Stimulated activated CD8-positive, alpha-beta memory T cell treated with anti-CD3 and anti-CD28 coated beads, Interleukin-15, amount 100 ng/mL, for 48 hours (primary cell): ENCODE data around the gene HLA-DQA1.
"Not testable (repeated sequence)": the region's sequence is repeated elsewhere in the genome, so short reads cannot be mapped to it uniquely, and the experiment has no call there.

Source experiments
- DNase-seq, 2 donors: peaks; one replicate each; pipeline ENCODE4 v3.0.0-alpha.2; 2020; ENCODE audit warnings: low read depth in 2 of 2

HLA-DQA1 gene

DNA sequence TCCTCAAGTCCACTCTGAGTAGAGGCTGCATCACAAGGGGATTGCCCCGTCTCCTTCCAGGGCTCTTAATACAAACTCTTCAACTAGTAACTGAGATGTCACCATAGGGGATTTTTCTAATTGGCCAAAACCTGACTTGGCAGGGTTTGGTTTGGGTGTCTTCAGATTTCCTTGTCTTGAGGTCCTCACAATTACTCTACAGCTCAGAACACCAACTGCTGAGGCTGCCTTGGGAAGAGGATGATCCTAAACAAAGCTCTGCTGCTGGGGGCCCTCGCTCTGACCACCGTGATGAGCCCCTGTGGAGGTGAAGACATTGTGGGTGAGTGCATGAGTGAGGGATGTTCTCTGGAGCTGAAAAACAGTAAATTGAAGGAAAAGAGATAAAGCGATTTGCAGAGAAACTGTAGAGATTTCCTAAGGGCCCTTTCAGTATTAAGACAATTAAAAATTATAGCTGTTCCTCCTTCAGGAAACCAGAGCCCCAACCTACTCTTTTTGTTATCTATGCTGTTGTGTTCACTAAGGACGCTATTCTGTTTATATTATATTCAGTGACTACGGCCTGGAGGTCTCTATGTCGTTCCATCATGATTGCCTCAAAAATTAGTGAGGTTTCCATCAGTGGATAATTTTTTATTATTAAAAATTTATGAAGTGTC is at the start of gene HLA-DQA1:
HLA-DQA1 (plus strand) TSS at position 188 of the 662 bp plus-strand sequence; CDS start at position 241, 53 bp downstream.
- DNase-seq, result no peak

DNA sequence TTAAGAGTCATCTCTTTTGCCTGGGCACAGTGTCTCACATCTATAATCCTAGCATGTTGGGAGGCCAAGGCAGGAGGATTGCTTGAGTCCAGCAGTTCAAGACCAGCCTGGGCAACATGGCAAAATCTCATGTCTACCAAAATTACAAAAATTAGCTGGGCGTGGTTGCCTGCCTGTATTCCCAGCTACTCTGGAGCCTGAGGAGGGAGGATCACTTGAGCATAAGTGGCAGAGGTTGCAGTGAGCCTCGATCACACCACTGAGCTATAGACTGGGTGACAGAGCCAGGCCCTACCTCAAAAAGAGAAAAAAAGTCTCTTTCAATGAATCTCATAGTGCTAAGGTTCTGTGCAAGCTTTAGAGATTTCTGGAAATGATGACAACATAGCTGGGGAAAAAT is 49.0 kb upstream of the HLA-DQA1 start:
- no peak for DNase-seq

DNA sequence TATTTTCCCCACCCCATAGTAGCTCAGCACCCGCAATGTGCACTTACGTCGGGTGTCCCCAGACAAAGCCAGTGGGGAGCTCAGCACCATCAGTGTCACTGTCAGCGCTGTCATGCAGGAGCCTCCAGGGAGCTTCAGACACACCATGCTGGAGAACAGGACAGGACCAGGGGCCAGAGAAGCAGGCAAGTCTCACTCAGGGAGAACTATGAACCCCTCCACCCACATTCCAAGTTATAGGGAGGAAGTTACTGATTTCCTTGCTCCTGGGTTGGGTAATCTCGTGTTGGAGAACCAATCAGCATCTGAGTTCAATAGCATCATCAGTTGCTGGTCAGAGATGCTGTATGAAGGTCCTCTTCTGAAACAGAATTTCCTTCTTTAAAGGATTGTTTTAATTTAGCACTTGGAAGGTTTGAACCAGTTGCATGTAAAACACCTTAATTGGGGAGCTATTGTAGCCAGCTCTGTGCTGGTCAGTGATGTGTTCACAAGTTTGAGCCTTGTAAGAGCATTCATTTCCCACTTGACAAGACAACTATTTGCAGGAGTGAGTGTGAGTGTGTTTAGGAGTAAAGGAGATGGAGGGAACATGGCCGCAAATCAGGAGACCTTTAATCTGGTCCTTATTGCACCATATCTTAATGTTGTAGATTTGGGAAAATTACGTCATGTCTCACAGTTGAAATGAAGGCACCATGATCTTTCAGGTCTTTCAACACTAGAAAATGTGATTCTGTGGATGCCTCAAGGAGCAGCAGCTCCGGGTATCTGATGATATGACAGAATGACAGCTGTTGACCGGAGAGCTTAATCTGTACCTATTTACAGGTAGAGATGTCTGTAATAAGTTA is 47.4 kb upstream of the HLA-DQA1 start, which contains the start of gene HLA-DRB1:
HLA-DRB1 (minus strand) TSS at position 253 of the 854 bp plus-strand sequence; CDS start at position 147, 106 bp downstream.
- no peak for DNase-seq

DNA sequence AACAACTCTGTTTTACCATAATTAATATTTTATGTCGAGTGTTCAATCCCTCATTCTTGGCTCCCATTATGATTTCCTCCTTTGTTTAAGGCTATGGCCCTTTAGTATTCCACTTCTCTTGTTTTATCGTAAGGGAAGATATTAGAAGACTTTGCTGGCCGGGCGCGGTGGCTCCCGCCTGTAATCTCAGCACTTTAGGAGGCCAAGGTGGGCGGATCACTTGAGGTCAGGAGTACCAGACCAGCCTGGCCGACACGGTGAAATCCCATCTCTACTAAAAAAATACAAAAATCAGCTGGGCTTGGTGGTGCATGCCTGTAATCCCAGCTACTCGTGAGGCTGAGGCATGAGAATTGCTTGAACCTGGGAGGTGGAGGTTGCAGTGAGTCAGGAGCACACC is 46.5 kb upstream of the HLA-DQA1 start:
- not testable (repeated sequence) for DNase-seq

DNA sequence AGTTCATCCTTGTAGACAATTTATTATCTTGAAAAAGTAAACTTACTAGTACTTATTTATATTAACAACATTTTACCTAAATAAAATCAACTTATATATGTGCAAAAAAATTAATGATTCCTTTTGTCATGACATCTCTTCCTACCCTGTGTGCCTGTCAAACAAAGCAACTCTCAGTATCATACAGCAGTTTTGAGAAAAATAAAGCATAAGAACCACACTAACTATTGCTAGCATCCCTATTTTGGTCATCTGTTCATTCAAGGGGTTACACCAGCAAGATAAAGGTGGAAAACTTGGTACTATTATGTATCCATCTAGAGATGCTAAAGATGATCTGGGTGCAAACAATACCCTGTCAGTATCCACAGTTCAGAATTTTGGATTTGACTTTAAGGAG is 40.2 kb upstream of the HLA-DQA1 start:
- no peak for DNase-seq

DNA sequence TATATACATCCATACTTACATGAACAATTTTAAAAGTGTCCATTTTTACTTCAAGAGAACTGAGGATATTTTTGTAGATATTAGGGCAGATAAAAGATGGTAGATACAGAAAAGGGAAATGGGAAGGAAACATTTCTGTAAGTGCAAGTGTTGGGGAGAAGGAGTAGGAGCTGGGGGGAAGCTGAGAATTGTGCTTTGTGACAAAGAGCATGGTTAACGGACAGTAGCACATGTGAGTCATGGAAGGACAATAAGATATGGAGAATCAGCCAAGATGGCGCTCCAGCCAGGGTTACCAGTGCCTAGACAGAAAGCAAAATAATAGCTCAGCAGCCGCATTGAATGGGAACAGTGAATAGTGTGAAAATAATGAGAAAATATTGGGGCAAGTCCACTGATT is 34.8 kb upstream of the HLA-DQA1 start:
- no peak for DNase-seq

DNA sequence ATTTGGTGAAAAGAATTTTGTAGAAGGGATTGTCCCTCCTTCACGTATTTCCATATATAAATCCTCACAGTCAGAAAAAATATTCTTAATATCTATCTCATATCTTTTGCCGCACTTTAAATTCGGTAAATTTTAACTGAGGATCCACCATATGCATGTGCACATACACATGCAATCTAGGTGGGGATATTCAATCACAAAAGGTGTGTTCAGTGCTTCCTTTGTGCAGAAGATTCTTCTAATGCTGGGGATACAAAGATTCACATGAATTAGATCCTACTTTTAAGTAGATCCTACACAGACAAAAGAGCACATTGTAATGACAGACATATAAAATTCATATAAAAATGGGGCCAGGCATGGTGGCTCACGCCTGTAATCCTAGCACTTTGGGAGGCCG is 34.0 kb upstream of the HLA-DQA1 start:
- DNase-seq, result no peak

DNA sequence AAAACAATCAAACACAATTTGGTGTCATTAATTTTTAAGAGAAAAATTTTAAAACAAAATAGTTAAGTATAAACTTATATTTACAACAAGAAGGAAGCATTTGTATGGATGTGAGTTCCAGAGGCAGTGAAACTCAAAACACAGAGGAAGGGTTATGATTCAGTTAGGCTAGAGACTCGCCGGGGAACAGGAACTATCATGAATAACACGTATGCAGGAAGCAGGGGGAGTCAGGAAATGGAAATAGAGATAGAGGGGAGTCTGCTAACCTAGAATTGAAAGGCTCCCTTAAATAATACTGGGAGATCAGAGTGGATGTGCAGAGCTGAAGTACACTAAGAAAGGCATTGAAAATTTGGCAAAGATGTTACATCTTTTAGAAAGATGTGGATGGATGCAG is 33.3 kb upstream of the HLA-DQA1 start:
- DNase-seq, result no peak

DNA sequence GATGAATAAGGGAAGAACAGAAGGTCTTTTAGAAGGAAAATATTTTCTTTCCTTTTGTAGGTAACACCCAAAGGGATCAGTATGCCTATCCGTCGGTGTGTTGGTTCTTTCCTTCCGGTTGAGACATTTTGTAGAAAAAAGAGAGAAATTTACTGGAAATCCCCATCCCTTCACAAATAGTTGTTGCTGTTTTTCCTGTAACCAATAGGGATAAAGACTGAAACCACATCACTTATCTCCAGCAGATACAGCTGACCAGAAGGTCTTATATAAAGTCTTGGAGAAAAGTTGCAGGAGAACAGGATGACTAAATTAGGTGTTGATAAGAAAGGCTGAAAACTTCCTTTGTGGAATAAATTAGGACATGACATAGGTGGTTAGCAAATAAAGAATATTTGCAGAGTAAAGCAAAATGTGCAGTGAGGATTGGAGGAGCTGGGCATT is 32.8 kb upstream of the HLA-DQA1 start:
- no peak for DNase-seq

DNA sequence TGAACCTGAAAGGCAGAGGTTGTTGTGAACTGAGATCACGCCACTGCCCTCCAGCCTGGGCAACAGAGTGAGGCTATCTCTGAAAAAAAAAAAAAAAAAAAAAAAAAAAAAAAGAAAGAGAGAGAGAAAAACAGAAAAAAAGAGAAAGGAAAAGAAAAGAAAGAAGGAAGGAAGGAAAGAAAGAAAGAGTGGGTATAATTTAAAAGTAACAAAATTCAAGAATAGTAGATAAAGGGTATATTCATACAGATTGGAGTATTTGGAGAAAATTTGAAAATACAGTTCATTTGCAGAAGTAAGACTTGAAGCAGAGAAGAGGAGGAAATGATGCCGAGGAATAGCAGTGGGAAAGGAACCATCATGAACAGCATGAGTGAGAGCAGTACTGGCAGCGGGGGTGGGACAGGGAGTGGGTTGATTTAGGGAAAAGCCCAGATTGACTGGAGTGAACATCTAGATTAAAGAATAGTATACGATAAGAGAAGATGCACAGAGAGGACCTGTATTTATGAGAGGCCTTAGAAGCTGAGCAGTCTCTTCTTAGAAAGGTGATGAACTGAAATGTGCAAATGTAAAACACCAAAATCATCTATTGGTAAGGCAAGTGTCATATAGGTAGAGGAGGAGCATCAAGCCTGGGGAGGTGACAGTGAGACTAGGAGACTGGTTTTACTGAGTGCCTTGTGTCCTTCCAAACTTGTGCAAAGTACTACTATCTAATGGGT is 29.8 kb upstream of the HLA-DQA1 start:
- no peak for DNase-seq

DNA sequence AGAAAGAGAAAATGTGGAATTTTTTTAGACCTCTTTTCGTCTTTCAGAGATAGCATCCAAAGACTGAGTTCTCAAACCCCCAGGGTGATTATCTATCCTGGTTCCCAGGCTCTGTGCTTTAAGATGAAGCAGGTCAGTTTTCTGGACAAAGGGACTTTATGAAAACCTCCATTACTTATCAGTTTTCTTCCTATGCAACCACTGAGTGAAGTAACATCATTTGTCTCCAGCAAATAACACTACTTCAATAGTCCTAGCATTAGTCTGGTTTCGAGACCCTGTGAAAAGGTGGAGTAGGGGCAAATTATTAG is 29.3 kb upstream of the HLA-DQA1 start:
- DNase-seq, result no peak

DNA sequence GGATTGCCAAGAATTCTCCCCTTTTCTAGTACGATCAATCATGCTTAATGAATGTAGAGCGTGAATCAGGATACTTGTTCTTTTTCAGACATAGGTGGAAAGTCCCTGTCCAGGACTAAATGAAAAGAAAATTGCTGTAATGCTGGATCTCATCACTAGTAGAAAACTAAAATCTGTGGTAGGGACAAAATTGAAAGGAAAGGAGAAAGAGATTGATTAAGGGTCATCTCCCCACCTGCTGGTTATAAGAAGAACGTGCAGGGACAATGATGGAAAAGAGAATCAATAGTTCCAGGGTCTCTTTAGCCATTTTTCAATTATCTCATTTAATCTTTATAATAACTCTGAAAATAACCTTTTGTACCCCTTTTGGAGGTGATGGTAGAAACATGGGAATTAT is 28.8 kb upstream of the HLA-DQA1 start:
- DNase-seq, result no peak

DNA sequence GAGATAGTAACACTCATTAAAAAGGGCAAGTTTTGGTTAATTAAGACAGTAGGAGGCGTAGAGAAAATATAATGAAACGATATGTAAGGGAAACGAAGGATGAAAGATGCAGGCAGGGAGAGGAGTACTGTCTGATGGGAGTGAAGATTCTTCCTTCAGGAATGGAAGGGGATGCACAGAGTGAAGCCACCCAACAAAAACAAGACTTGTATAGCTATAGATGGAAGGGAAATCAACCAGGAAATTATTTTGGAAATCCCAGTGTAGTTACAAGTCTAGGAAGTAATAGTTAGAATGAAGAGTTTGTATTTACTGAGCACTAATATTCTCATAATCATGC is 27.8 kb upstream of the HLA-DQA1 start:
- DNase-seq, result no peak

DNA sequence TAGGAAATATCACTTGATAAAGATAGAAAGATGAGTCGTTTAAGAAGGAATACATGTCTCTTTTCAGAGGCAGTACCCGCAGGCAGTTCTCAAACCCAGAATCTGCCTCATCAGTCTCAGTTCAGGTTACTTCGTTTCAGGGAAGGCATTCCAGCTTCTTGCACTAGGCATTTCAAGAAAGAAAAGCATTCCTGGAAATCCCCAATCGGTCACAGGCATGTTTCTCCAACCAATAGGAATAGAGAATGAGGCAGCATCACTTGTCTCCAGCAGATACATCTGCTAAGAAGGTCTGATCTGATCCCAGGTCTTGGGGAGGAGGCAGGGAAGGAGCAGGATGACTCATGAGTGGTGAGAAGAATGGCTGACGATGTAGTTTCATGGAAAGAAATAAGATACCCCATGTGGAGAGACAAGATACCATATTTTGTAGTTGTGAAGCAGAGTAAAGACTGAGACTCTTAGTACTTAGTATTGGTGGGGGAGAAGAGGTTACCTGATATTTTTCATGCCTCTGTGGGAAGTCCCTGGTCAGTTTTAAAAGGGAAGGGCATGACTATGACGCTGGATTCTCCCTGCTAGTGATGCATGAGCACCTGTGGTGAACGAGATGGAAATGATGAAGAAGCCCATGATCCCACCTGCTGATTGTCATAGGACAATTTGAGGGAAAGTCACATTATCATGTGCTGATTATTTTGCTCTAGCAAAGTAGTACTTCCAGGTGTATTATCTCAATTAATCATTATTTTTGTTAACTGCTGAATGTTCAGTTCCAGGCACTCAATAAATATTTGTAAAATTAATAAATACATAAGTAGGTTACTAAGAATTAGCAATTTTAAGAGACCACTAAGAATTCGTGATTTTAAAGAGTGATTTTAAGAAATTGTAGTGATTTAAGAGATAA is 27.2 kb upstream of the HLA-DQA1 start:
- DNase-seq, result peak in 1 of 2 donors; percentile 10

DNA sequence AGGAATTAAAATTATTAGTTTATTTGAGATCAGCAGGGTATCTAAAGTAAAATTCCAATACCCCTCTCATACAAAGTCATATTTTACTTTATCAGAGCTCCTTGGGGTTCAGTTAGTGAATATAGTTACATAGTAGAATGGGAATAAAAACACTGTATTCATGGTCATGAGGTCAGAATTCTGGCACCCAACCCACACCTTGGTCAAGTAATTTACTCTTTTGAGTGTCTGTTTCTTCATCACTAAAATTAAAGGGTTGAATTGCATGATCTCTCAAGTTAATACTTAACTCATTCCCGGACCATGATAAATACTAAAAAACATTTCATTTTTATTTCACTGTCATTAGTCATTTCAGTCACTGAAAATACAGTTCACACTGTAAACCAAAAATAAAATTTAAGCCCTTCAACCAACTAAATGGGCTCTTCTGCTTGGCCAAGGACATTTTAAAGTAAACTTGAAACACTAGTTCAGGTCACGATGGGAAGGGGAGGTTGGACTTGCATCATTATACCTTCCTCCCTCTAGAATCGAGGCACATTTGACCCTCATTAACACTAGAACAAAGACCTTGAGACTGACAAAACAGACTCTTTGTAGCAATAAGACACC is 26.4 kb upstream of the HLA-DQA1 start:
- no peak for DNase-seq

DNA sequence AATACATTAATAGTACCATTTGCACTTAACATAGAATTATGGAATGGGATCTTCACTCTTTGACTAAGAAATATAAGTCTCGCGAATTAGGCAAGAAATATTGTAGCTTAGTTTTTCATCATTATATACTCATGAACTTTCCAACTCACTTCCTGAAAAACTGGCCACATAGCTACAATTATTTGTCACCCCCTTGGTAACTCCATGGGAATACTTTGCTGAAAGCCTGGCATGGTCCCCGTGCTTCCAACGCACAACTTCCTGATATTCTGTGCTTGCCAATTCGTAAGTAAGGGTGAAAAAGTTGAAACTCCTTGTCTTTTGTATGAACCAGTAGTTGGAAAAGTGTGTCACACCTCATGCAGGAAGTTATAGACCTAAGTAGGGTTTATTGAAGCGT is 23.7 kb upstream of the HLA-DQA1 start:
- no peak for DNase-seq

DNA sequence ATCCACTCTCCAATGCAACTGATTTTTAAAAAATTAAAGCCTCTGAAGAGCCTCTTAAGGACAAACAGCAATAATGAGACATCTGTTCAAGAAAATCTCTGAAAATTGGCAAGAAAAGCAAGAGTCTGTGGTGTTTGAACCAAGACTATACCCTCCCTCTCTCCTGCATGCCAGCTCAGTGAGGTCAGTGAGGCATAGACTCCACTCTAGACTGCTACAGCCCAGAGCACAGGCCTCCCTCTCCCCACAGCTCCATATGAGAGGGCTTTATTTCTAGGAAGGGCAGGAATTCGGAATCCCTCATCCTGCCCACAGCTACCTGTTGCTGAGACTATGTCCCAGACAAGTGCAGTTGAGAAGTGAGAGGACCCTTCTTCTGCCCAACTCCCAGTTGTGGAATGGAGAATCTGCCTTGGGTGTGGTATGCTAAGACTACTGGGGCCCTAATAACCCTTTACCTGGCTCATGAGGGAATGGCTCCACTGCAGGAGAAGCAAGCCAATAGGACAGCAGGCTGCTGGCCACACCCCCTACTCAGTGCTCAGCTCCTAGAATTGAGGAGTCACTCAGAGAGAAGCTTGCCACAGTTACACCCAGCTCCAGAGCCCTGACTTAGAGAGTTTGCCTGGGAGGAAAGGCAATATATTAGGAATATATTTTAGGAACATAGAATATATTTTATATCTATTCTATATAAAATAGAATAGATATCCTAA is 22.7 kb upstream of the HLA-DQA1 start:
- DNase-seq, result no peak

DNA sequence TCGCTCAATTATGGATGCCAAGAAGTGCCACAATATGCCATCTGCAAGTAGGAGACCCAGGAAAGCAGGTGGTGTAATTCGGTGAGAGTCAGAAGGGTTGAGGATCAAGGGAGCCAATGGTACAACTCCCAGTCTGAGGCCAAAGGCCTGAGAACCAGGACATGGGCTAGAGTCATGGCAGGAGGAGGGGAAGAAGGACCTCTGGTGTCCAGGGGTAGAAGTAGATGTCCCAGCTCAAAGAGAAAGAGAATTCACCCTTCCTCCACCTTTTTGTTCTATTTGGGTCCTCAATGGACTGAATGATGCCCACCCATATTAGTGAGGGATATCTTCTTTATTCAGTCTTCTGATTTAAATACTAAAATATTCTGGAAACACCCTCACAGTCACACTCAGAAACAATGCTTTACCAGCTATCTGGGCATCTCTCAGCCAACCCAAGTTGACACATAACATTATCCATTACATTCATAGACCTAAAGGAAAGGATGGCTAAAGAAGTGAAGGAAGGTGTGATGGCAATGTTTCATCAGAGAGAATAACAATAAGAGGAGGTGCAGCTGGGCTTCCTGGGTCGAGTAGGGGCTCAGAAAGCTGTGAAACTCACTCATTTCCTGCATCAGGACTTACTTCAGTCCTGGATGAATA is 21.2 kb upstream of the HLA-DQA1 start:
- DNase-seq, result no peak

DNA sequence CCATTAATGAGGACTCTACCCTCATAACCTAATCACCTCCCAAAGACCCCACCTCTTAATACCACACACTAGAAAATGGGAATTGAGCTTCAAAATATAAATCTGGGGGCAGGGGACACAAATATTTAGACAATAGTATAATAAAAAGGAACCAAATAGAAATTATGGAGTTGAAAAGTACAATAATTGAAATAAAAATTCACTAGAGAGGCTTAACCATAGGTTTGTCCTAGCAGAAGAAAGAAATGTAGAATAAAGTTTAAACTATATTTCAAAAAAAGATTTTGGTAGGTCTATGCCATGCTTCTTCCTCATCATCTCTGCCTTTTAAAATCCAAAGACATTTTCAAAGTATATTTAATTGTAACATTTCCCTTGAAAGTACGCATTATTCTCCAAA is 19.5 kb upstream of the HLA-DQA1 start:
- no peak for DNase-seq

DNA sequence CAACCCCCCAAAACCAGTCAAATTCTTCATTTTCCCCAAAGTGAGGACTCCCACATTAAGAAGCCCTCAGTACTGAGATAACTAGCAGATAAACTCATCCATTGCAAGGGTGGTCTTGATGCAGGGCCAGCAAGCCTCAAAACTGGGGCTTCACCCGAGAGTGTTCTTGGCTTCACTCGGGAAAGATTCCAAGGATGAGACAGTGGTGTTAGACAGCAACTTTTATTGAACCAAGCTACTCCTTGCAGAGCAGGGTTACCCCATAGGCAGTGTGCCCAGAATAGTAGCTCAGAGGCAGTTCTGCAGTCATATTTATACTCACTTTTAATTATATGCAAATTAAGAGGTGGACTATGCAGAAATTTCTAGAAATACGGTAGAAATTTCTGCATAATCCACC is 15.8 kb upstream of the HLA-DQA1 start:
- no peak for DNase-seq
